ENCODE data around the gene C9orf43. TPM values are rescaled to one million over a fixed set of nuclear protein-coding genes. Genes with fewer than 3 reads are reported as not detected.

The C9orf43 gene
- total and polyA plus RNA-seq, 2 experiments from 2014 or later, result 0.63 to 1.1 TPM

GRCh38 chr9:113395000-113395861 is 15.3 kb upstream of the C9orf43 start:
- no peaks in the 10 kb centered on the region for H3K27me3 ChIP-seq (ENCODE audit: insufficient read depth)
- no peak overlapping the region for H3K4me2 ChIP-seq
- no peaks in the 10 kb centered on the region for H3K9me3 Mint-ChIP-seq
- H2AFZ ChIP-seq, result no peak overlapping the region
- no peaks in the 10 kb centered on the region for H3K4me1 ChIP-seq (ENCODE audit: insufficient read depth)
- DNase-seq (ENCODE audit: low spot score), result no peak
- no peak overlapping the region for H3K27ac ChIP-seq (ENCODE audit: low read depth)
- H3K4me1 Mint-ChIP-seq, result no peaks in the 10 kb centered on the region
- TF ChIP-seq EZH2 (IDR thresholded peaks at IDR 0.05; ENCODE audit: low read depth, unreplicated experiment), result no peak
- no peak for TF ChIP-seq ZNF331 (CRISPR knock-in tag; IDR thresholded peaks at IDR 0.05; ENCODE audit: low read depth)
- TF ChIP-seq CREB1 (CRISPR knock-in tag; IDR thresholded peaks at IDR 0.05; ENCODE audit: low read depth), result no peak
- no peak for TF ChIP-seq ETS1 (IDR thresholded peaks at IDR 0.05)
- TF ChIP-seq STAT1 (IDR thresholded peaks at IDR 0.05; ENCODE audit: unreplicated experiment), result no peak
- TF ChIP-seq REST (IDR thresholded peaks at IDR 0.05; ENCODE audit: unreplicated experiment), result no peak
- TF ChIP-seq ZNF114 (CRISPR knock-in tag; IDR thresholded peaks at IDR 0.05), result no peak
- no peak for TF ChIP-seq CTCF (conservative IDR thresholded peaks at IDR 0.05; ENCODE audit: low read depth in 2 of 2)
- TF ChIP-seq, protein P1, sequence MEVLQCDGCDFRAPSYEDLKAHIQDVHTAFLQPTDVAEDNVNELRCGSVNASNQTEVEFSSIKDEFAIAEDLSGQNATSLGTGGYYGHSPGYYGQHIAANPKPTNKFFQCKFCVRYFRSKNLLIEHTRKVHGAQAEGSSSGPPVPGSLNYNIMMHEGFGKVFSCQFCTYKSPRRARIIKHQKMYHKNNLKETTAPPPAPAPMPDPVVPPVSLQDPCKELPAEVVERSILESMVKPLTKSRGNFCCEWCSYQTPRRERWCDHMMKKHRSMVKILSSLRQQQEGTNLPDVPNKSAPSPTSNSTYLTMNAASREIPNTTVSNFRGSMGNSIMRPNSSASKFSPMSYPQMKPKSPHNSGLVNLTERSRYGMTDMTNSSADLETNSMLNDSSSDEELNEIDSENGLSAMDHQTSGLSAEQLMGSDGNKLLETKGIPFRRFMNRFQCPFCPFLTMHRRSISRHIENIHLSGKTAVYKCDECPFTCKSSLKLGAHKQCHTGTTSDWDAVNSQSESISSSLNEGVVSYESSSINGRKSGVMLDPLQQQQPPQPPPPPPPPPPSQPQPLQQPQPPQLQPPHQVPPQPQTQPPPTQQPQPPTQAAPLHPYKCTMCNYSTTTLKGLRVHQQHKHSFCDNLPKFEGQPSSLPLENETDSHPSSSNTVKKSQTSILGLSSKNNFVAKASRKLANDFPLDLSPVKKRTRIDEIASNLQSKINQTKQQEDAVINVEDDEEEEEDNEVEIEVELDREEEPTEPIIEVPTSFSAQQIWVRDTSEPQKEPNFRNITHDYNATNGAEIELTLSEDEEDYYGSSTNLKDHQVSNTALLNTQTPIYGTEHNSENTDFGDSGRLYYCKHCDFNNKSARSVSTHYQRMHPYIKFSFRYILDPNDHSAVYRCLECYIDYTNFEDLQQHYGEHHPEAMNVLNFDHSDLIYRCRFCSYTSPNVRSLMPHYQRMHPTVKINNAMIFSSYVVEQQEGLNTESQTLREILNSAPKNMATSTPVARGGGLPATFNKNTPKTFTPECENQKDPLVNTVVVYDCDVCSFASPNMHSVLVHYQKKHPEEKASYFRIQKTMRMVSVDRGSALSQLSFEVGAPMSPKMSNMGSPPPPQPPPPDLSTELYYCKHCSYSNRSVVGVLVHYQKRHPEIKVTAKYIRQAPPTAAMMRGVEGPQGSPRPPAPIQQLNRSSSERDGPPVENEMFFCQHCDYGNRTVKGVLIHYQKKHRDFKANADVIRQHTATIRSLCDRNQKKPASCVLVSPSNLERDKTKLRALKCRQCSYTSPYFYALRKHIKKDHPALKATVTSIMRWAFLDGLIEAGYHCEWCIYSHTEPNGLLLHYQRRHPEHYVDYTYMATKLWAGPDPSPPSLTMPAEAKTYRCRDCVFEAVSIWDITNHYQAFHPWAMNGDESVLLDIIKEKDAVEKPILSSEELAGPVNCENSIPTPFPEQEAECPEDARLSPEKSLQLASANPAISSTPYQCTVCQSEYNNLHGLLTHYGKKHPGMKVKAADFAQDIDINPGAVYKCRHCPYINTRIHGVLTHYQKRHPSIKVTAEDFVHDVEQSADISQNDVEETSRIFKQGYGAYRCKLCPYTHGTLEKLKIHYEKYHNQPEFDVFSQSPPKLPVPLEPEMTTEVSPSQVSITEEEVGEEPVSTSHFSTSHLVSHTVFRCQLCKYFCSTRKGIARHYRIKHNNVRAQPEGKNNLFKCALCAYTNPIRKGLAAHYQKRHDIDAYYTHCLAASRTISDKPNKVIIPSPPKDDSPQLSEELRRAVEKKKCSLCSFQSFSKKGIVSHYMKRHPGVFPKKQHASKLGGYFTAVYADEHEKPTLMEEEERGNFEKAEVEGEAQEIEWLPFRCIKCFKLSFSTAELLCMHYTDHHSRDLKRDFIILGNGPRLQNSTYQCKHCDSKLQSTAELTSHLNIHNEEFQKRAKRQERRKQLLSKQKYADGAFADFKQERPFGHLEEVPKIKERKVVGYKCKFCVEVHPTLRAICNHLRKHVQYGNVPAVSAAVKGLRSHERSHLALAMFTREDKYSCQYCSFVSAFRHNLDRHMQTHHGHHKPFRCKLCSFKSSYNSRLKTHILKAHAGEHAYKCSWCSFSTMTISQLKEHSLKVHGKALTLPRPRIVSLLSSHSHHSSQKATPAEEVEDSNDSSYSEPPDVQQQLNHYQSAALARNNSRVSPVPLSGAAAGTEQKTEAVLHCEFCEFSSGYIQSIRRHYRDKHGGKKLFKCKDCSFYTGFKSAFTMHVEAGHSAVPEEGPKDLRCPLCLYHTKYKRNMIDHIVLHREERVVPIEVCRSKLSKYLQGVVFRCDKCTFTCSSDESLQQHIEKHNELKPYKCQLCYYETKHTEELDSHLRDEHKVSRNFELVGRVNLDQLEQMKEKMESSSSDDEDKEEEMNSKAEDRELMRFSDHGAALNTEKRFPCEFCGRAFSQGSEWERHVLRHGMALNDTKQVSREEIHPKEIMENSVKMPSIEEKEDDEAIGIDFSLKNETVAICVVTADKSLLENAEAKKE (CRISPR knock-in tag; IDR thresholded peaks at IDR 0.05), result no peak
- H3K4me3 Mint-ChIP-seq, result no peak overlapping the region
- no peaks in the 10 kb centered on the region for H3K79me2 ChIP-seq (replicated peaks; ENCODE audit: insufficient read depth)
- 0 out of 2 replicates have a peak, but pooled peaks cover 2% of the 10 kb centered on the region for H4K20me1 ChIP-seq (replicated peaks; ENCODE audit: insufficient read depth)
- H3K27me3 Mint-ChIP-seq (ENCODE audit: insufficient read depth, low read depth, poor library complexity), result peaks cover 7% of the 10 kb centered on the region
- H3K27ac Mint-ChIP-seq, result no peak overlapping the region
- ATAC-seq, result no peak
- H3K36me3 ChIP-seq (ENCODE audit: insufficient read depth), result no peaks in the 10 kb centered on the region
- H3K4me3 ChIP-seq, result no peak overlapping the region
- H3K36me3 Mint-ChIP-seq (ENCODE audit: low read depth), result peaks cover 3% of the 10 kb centered on the region; the same call in 2 of the 3 replicates
- no peaks in the 10 kb centered on the region for H3K9me2 ChIP-seq (ENCODE audit: insufficient read depth)
- H3F3A ChIP-seq (replicated peaks; ENCODE audit: low read depth), result no peaks in the 10 kb centered on the region
